ENCODE results near the gene GNG12.
"Not testable (repeated sequence)": the region's sequence is repeated elsewhere in the genome, so short reads cannot be mapped to it uniquely, and the experiment has no call there.

GNG12 gene

GRCh38 chr1:67731322-67731721 is 101.9 kb downstream of the GNG12 start:
- DNase-seq (ENCODE audit: low spot score), result no peak

GRCh38 chr1:67730312-67730711 is 103.0 kb downstream of the GNG12 start:
- DNase-seq (ENCODE audit: low spot score), result not testable (repeated sequence)

- DNase-seq (ENCODE audit: low spot score), result no peak
Observed at GRCh38 chr1:67729872-67730271, 103.4 kb downstream of the GNG12 start.

GRCh38 chr1:67726224-67726623 is 107.0 kb downstream of the GNG12 start:
- no peak for DNase-seq (ENCODE audit: low spot score)

- DNase-seq (ENCODE audit: low spot score), result no peak
Observed at GRCh38 chr1:67724928-67725560, 108.2 kb downstream of the GNG12 start.

GRCh38 chr1:67723620-67724019 is 109.6 kb downstream of the GNG12 start:
- no peak for DNase-seq (ENCODE audit: low spot score)

- DNase-seq (ENCODE audit: low spot score), result no peak
Observed at GRCh38 chr1:67723126-67723525, 110.1 kb downstream of the GNG12 start.

GRCh38 chr1:67722292-67722944 is 110.8 kb downstream of the GNG12 start:
- DNase-seq (ENCODE audit: low spot score), result no peak

GRCh38 chr1:67721650-67722291 is 111.5 kb downstream of the GNG12 start:
- no peak for DNase-seq (ENCODE audit: low spot score)

GRCh38 chr1:67721112-67721511 is 112.2 kb downstream of the GNG12 start:
- DNase-seq (ENCODE audit: low spot score), result no peak

- DNase-seq (ENCODE audit: low spot score), result no peak
Observed at GRCh38 chr1:67719329-67720196, 113.7 kb downstream of the GNG12 start.

- no peak for DNase-seq (ENCODE audit: low spot score)
Observed at GRCh38 chr1:67717876-67718275, 115.4 kb downstream of the GNG12 start.

GRCh38 chr1:67716800-67717199 is 116.5 kb downstream of the GNG12 start:
- DNase-seq (ENCODE audit: low spot score), result no peak

- DNase-seq (ENCODE audit: low spot score), result no peak
Observed at GRCh38 chr1:67715819-67716218, 117.4 kb downstream of the GNG12 start.

GRCh38 chr1:67713057-67713846 is 120.0 kb downstream of the GNG12 start:
- DNase-seq (ENCODE audit: low spot score), result no peak

GRCh38 chr1:67711855-67712212 is 121.4 kb downstream of the GNG12 start:
- no peak for DNase-seq (ENCODE audit: low spot score)

- no peak for DNase-seq (ENCODE audit: low spot score)
Observed at GRCh38 chr1:67711158-67711854, 122.0 kb downstream of the GNG12 start.

- DNase-seq (ENCODE audit: low spot score), result no peak
Observed at GRCh38 chr1:67710417-67710816, 122.8 kb downstream of the GNG12 start.

GRCh38 chr1:67708606-67709005 is 124.7 kb downstream of the GNG12 start:
- no peak for DNase-seq (ENCODE audit: low spot score)

- DNase-seq (ENCODE audit: low spot score), result no peak
Observed at GRCh38 chr1:67705735-67706453, 127.4 kb downstream of the GNG12 start.
